Kidney (tissue), 14 donors: ENCODE results near the gene COL4A2. TPM values are rescaled to one million over a fixed set of nuclear protein-coding genes. Genes with fewer than 3 reads are reported as not detected.
"Not testable (repeated sequence)": the region's sequence is repeated elsewhere in the genome, so short reads cannot be mapped to it uniquely, and the experiment has no call there.

Source experiments
- DNase-seq, 5 donors: peaks; one replicate each; pipeline ENCODE4 v3.0.0-alpha.2; 2013 to 2020
- FAIRE-seq: peaks from 2 replicates; lab custom pipeline; 2012; peaks lifted over from hg19 to GRCh38; lab: Jason Lieb, UNC
- H3K27ac ChIP-seq, 2 donors: one replicate each; pipeline ENCODE4 v1.7.0; 2013; ENCODE audit warnings: low read depth in 2 of 2, low read length in 2 of 2, inconsistent platforms in 1 of 2
- H3K27me3 ChIP-seq: one replicate; pipeline ENCODE4 v1.7.1; 2013; ENCODE audit warnings: low read length, inconsistent platforms; ENCODE audit not compliant: control insufficient read depth, insufficient read depth
- H3K36me3 ChIP-seq, 3 donors: one replicate each; pipeline versions ENCODE4 v1.7.0 to v1.7.1; 2013; ENCODE audit warnings: low read length in 3 of 3, control low read depth in 1 of 3, inconsistent platforms in 1 of 3; ENCODE audit not compliant: insufficient read depth in 3 of 3, control insufficient read depth in 2 of 3
- H3K4me1 ChIP-seq, 3 donors: one replicate each; pipeline versions ENCODE4 v1.7.0 to v1.7.1; 2013; ENCODE audit warnings: low read length in 3 of 3, inconsistent platforms in 1 of 3, low read depth in 1 of 3; ENCODE audit not compliant: control insufficient read depth in 2 of 3, insufficient read depth in 2 of 3
- H3K4me3 ChIP-seq, 3 donors: one replicate each; pipeline versions ENCODE4 v1.7.0 to v1.8.1; 2013; ENCODE audit warnings: low read length in 3 of 3, control low read depth in 1 of 3, inconsistent platforms in 1 of 3
- H3K9ac ChIP-seq, 3 donors: one replicate each; pipeline versions ENCODE4 v1.7.0 to v1.7.1; 2013; ENCODE audit warnings: low read length in 3 of 3, control low read depth in 1 of 3, inconsistent platforms in 1 of 3
- H3K9me3 ChIP-seq, 3 donors: one replicate each; pipeline versions ENCODE4 v1.7.0 to v1.7.1; 2013; ENCODE audit warnings: low read length in 3 of 3, control low read depth in 1 of 3, inconsistent platforms in 1 of 3; ENCODE audit not compliant: control insufficient read depth in 2 of 3, insufficient read depth in 1 of 3
- CTCF ChIP-seq: IDR thresholded peaks from 3 replicates; pipeline ENCODE4 v1.5.1; 2012; ENCODE audit warnings: mild to moderate bottlenecking, moderate library complexity, borderline replicate concordance; ENCODE audit not compliant: insufficient read depth; ENCODE audit errors: extremely low read depth
- intact Hi-C: fragments of 100-400 bp; cut with DNase I; formaldehyde crosslinking; loops from one replicate; pipeline ENCODE4 v1.11.1; 2022
- polyA plus RNA-seq: library from polyadenylated mRNA; stranded (reverse); fragments of 350-450 nt; fragmentation: Illumina TruSeq; extraction: RNeasy Lipid Tissue Mini Kit (QIAGEN cat#74804); gene quantifications from one replicate; pipeline ENCODE4 v1.2.3, GENCODE V29; 2014; ENCODE audit warnings: low read depth, low replicate concordance; ENCODE audit not compliant: insufficient read depth
- total RNA-seq: library from RNA; stranded (reverse); fragmentation: NEBNext Ultra II Directional; extraction: Animal tissue kit (Norgen Biotek cat#: 25700); gene quantifications from one replicate; pipeline ENCODE4 v1.2.1, GENCODE V29; 2021
- donor health status: control.
- donor health status: control.
- donor health status: control.
- donor health status: control.
- donor health status: control.
- donor health status: DM: yes; HTN: yes; CAD: no.
- donor health status: Normal renal cell carcinoma (clear cell type).

Gene COL4A2
- total and polyA plus RNA-seq, 2 donors from 2014 or later: 126 to 265 TPM

DNA sequence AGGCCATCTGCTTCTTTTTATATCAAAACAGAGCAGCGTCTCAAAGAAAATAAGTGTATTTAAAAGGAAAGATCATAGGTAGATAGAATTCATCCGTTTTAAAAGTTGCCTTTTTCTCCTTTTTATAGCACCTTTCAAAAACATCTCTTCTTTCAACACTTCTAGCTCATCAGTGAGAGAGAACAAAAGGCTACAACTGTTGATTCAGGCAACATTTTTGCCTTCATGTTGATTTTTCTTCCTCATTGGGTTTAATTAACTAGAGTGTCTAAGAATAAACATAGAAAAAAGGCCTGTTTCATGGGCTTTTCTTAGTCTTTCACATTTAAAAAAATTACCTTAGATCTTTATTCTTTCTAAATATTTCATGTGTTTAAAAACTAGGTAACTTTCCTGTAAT is 13.6 kb downstream of the COL4A2 start:
- Histone ChIP-seq H3K27me3 (no peaks in the 10 kb centered on the region), H3K9ac (no peak overlapping the region), H3K9me3 (no peaks in the 10 kb centered on the region), H3K36me3 (peaks cover 4 to 12% (median 5%) of the 10 kb centered on the region in 3 donors), H3K4me1 (peaks cover 9 to 41% (median 35%) of the 10 kb centered on the region in 3 donors), H3K4me3 (no peak overlapping the region), H3K27ac (peak overlapping the region; percentile 67 to 69)
- FAIRE-seq (no peak), DNase-seq (no peak)
- intact Hi-C loops: no loop called here
- TF ChIP-seq CTCF: no peak

GRCh38 chr13:110321573-110321972 is 14.5 kb downstream of the COL4A2 start:
- peaks cover 13 to 41% (median 38%) of the 10 kb centered on the region in 3 donors for H3K4me1 ChIP-seq
- H3K27ac ChIP-seq, H3K9ac ChIP-seq, H3K4me3 ChIP-seq, H3K27me3 ChIP-seq, H3K9me3 ChIP-seq, intact Hi-C loops, FAIRE-seq, H3K36me3 ChIP-seq: not testable (repeated sequence)
- DNase-seq: peak in 1 of 5 donors; percentile 9

DNA sequence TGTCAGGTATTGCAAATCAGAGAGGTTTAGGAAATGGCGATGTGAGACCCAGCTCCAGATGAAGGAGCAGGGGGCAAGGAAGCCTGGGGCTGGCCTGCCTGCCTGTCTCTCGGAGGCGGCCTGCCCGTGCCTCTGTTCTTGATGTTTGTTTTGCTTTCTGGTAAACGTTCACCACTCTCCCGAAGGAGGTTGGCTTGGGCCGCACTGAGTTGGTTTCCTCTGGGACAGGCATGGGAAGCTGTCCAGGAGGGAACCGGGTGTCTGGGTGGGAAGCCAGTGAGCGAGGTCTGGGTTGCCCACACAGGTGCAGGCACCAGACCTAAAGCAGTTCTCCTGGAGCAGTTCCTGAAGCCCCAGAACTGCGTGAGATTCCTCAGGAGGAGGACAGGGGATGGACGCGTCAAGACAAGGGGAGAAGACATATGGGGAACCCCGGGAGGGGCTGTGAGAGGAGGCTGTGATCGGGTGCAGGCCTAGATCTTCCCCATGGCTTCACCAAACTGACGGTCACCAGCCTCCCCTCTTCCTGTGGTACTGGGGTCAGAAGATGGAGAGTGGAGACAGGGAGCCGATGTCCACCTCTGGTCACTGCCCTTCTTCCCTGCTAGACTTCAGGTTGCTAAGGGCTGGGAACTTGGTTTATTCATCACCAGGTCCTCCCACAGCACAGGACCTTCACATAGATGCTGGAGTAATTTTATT is 15.2 kb downstream of the COL4A2 start:
- intact Hi-C loops: no loop called here
- no peak for FAIRE-seq

More for the DNA sequence above, 15.2 kb downstream of the COL4A2 start:
- Histone ChIP-seq H3K9ac (no peak overlapping the region), H3K36me3 (peaks cover 0 to 2% (median 0%) of the 10 kb centered on the region in 3 donors), H3K4me1 (peaks cover 13 to 37% (median 34%) of the 10 kb centered on the region in 3 donors), H3K9me3 (no peaks in the 10 kb centered on the region), H3K27ac (peak overlapping the region in 1 of 2 donors; percentile 14), H3K27me3 (no peaks in the 10 kb centered on the region), H3K4me3 (no peak overlapping the region)
- no peak for TF ChIP-seq CTCF
- DNase-seq: peak in 2 of 5 donors; percentile 28 to 72
